ENCODE results near the gene SRBD1.

The SRBD1 gene

DNA sequence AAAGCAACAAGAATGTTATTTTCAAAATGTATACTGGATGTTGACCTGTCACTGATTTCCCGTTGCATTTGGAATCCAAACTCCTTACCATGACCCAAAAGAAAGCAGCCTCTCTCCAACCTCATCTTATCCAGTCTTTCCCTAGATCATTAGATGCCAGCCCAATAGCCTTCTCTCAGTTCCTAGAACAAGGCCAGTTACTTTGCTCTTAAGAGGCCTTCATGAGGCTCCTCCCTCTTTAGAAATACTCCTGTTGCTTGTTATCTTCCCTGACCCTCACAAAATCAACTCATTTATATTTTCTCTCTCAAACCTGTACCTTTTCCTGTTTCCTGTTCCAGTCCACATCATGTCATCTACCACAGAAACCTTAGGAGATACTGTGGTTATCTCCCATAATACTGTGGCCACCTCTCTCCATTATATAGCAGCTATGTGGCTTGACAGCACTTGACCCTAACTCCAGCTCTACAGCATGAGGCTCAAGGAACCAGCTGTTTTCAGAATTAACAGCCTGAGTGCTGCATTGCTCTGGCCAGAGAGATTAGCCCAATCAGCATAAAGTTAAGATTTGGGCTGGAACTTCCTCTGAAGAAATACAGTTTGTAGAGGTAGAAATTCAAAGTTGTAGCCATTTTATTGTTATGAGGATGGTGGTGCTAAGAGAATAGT is 22.8 kb downstream of the SRBD1 start:
- TF ChIP-seq, protein P1, sequence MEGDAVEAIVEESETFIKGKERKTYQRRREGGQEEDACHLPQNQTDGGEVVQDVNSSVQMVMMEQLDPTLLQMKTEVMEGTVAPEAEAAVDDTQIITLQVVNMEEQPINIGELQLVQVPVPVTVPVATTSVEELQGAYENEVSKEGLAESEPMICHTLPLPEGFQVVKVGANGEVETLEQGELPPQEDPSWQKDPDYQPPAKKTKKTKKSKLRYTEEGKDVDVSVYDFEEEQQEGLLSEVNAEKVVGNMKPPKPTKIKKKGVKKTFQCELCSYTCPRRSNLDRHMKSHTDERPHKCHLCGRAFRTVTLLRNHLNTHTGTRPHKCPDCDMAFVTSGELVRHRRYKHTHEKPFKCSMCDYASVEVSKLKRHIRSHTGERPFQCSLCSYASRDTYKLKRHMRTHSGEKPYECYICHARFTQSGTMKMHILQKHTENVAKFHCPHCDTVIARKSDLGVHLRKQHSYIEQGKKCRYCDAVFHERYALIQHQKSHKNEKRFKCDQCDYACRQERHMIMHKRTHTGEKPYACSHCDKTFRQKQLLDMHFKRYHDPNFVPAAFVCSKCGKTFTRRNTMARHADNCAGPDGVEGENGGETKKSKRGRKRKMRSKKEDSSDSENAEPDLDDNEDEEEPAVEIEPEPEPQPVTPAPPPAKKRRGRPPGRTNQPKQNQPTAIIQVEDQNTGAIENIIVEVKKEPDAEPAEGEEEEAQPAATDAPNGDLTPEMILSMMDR (IDR thresholded peaks at IDR 0.05; ENCODE audit: insufficient read depth, low read length, poor library complexity, severe bottlenecking): no peak
- Histone ChIP-seq H3K36me3 (ENCODE audit: control insufficient read depth, insufficient read depth, low read length) (peaks cover 1% of the 10 kb centered on the region), H3K4me3 (replicated peaks; ENCODE audit: low read depth, low read length) (no peak overlapping the region), H3K27me3 (replicated peaks; ENCODE audit: control insufficient read depth, insufficient read depth, low read length) (no peaks in the 10 kb centered on the region)
- no peak for DNase-seq (ENCODE audit: extremely low read depth, insufficient read length)

DNA sequence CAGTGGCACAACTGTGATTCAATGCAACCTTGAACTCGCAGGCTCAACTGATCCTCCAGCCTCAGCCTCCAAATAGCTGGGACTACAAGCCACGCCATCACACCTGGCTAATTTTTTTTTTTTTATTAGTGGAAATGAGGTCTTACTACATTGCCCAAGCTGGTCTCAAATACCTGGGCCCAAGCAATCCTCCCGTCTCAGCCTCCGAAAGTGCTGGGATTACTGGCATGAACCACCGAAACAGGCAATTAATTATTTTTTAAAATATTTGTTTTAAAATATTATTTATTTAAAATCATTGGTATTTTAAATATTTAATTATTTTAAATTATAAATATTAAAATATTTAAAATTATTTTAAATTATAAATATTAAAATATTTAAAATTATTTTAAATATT is 24.5 kb downstream of the SRBD1 start:
- DNase-seq (ENCODE audit: extremely low read depth, insufficient read length): no peak
- H3K36me3 ChIP-seq (ENCODE audit: control insufficient read depth, insufficient read depth, low read length): no peaks in the 10 kb centered on the region; the same call in 1 of the 2 replicates
- no peak overlapping the region for H3K4me3 ChIP-seq (replicated peaks; ENCODE audit: low read depth, low read length)
- no peaks in the 10 kb centered on the region for H3K27me3 ChIP-seq (replicated peaks; ENCODE audit: control insufficient read depth, insufficient read depth, low read length)
- TF ChIP-seq, protein P1 (IDR thresholded peaks at IDR 0.05; ENCODE audit: insufficient read depth, low read length, poor library complexity, severe bottlenecking): no peak

DNA sequence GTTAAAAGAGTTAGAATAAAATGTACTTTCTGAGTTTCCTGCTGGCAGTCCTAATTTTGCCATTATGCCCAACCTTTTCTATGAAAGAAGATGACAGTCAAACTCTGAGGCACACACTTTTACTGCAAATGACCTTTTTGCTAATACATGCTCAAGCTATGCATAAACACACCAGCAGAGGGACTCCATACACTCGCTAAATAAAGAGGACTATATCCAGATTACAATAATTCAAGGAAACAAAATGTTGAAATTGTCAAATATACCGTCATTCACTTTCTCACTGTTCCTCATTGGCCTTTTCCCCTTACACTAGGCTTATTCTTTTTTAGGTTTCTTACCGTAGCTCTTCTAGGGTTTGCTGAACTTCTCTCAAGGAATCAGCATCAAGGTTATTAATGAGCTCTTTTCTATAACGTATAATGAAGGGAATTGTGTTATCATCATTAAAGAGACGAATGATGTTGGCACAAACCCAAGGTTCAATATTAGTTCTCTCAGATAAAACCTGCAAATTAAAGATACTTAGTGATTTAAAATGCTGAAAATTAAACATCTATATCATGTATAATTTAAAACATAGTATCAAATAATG is 25.7 kb downstream of the SRBD1 start:
- no peak overlapping the region for H3K4me3 ChIP-seq (replicated peaks; ENCODE audit: low read depth, low read length)
- no peaks in the 10 kb centered on the region; the same call in 1 of the 2 replicates for H3K36me3 ChIP-seq (ENCODE audit: control insufficient read depth, insufficient read depth, low read length)
- TF ChIP-seq, protein P1 (IDR thresholded peaks at IDR 0.05; ENCODE audit: insufficient read depth, low read length, poor library complexity, severe bottlenecking): peak; percentile 60
- no peak for DNase-seq (ENCODE audit: extremely low read depth, insufficient read length)
- H3K27me3 ChIP-seq (replicated peaks; ENCODE audit: control insufficient read depth, insufficient read depth, low read length): no peaks in the 10 kb centered on the region

DNA sequence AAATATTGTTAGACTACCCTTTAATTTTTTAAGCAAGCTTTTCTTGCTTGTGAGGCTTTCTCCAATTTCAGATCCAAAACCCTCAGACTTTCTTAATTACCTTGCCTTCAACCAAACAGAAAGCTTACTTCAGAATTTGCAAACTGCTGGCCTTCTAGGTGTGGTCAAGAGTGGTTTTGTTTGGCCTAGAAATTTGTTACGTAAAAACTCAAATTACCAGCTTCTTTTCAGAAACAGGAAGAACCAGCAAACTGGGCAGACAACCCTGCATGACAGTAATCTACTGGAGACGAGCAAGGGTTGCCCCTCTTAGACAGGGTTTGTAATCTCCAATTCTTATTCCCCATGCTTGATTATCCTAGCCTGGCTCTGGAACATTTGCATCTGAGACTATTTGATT is 27.1 kb downstream of the SRBD1 start:
- TF ChIP-seq, protein P1 (IDR thresholded peaks at IDR 0.05; ENCODE audit: insufficient read depth, low read length, poor library complexity, severe bottlenecking): no peak
- Histone ChIP-seq H3K4me3 (replicated peaks; ENCODE audit: low read depth, low read length) (no peak overlapping the region), H3K27me3 (replicated peaks; ENCODE audit: control insufficient read depth, insufficient read depth, low read length) (no peaks in the 10 kb centered on the region), H3K36me3 (ENCODE audit: control insufficient read depth, insufficient read depth, low read length) (no peaks in the 10 kb centered on the region; the same call in 1 of the 2 replicates)
- no peak for DNase-seq (ENCODE audit: extremely low read depth, insufficient read length)

DNA sequence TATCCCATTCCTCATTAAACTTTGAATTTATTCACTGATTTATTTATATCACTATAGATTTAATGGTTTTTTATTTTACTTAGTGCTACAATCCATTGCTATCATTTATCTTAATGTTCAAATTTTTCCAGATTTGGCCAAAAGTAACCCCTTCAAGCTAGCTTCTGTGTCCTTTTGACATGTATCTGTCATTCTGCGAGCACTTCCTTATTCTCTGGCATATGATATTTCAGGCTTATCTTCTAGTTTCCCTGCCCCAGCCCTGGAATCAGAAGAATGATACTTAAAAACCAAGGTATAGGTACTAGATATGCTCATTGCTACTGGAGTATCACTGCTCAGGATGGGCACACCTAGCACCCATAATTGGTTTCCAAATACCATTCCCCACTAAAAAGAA is 28.5 kb downstream of the SRBD1 start:
- Histone ChIP-seq H3K36me3 (ENCODE audit: control insufficient read depth, insufficient read depth, low read length) (no peaks in the 10 kb centered on the region; the same call in 1 of the 2 replicates), H3K4me3 (replicated peaks; ENCODE audit: low read depth, low read length) (no peak overlapping the region), H3K27me3 (replicated peaks; ENCODE audit: control insufficient read depth, insufficient read depth, low read length) (no peaks in the 10 kb centered on the region)
- no peak for DNase-seq (ENCODE audit: extremely low read depth, insufficient read length)
- TF ChIP-seq, protein P1 (IDR thresholded peaks at IDR 0.05; ENCODE audit: insufficient read depth, low read length, poor library complexity, severe bottlenecking): no peak
